ENCODE measurements around the gene DOC2A. TPM values are rescaled to one million over a fixed set of nuclear protein-coding genes. Genes with fewer than 3 reads are reported as not detected.

DOC2A gene
- polyA plus RNA-seq, 10 donors: 0.48 to 1.8 (median 0.92) TPM

DNA sequence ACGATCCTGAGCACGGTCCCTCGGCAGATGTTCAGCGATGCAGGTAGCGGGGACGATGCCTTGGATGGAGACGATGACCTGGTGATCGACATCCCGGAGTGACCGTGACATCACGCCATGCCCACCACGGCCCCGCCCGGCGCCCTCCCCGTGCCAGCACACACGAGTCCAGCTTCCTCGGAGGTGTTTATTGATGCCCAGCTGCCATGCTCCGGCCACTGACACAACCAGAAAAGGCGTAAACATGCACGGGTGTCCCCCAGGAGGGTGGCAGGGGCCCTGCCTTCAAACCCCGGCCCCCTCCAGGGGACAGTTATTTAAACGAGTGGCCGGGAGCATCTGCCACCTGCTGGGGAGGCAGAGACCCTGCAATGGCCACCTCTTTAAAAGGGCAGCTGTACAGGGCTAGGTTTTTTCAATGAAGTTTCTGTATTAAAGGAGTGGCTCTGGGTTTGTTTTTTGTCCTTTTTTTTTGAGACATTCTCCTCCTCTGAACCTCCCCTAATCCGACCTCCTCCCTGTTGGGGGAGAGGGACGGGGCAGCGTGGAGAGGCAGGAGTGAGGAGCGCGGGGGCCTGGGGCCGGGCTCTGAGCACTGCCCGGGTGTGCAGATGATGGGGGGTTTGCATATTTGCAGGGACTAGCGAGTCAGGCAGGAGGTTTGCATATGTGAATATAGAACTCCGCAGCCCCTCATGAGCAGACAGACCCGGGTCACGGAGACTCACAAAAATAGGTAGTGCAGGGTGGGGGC, 5.3 kb downstream of the DOC2A start:
- DNase-seq: peak in 2 of 3 donors; percentile 24 to 52

DNA sequence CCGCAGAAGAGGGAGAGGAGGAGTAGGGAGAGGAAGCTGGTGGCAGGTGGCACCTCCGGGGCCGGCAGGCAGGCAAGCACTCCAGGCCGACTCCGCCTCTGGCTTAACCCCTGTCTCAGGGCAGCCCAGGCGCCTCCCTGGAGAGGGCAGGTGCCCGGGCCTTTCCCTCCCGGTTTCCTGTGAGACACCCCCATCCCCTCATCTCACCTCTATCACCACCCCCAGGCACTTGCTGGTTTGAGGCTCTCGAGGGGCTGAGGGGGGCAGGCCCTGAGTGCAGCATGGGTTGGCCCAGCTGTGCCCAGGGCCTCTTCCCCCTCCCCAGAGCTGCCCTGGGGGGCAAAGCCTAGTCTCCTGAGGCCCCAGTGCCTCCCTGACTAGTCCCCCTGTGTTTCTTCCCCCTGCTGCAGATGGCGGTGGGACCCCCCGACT, 6.0 kb downstream of the DOC2A start:
- no peak for DNase-seq

DNA sequence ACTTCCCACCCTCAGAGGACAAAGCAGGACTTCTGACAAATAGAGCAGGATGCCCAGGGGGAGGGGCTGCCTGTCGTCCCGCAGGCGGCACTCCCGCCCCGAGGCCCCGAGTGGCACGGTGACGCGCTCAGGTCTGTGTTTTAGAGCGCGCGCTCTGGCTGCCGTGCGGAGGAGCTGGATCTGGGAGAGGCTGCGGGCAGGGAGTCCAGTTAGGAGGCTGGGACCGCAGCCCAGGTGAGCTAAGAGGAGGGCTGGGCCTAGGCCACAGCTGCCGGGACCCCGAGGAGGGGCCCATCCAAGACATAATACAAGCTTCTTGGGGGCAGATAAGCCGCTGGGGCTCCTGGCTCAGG, 6.4 kb downstream of the DOC2A start:
- no peak for DNase-seq

DNA sequence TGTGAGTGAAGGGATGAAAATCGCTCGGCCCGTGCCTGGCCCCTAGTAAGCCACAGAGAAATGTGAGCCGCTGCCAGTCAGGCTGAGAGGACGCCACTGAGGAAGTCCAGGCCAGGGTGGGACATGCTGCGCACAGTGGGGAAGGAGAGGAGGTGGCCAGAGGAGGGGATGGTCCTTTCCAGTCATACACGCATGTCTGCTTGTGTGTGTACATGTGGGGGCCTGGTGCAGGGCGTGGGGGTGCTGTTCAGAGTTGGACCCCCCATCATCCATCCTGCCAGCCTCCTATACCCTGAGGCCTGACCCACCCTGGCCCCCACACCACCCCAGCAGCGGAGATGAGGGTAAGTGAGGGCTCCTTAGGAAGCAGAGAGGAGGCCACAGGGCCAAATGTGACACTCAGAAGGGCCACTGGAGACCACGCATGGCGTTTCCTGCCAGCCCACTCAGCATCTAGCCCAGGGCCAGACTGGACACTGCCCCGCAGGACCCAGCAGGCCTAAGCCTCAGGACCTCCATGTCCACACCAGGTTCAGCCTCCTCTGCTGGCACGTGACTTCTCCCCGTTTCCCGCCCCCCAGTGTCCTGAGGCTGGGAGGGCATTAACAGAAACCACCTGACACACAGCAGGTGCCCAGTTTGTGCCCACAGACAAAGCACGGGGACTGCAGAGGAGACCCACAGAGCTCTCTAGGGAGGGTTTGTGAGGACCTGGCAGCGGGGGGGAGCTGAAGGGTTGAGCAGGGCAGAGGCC, 7.0 kb downstream of the DOC2A start:
- DNase-seq: no peak

DNA sequence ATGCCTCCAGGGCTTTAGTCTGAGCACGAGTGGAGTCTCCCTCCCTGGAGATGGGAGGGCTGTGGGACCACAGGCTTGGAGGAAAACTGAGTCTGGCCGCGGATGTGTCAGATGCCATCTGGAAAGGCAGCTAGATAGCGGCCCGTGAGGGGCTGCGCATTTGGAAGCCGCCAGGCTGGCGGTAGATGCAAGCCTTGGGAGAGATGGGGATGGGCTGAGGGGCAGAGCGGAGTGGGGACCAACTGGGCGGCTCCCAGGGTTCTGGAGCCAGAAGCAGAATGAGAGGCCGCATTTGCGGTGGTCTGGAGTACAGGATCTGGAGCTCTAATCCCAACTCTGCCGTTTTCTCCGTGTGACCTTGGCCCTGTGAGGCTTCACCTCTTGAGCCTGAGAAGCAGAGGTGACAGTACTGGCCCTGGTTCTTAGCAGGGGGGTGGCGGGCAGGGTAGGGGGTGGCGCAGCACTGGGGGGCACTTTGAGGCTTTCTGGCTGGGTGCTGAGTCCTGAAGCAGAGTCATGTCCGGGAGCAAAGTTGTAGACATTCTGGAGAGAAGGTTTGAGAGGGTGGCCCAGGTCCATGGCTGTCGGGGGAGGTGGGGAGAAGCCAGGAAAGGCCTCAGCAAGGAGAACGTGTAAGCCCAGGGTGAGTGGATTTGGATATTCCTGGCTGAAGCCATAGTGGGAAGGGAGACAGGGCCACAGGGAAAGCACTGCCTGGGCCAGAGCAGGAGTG, 8.0 kb downstream of the DOC2A start:
- DNase-seq: no peak

DNA sequence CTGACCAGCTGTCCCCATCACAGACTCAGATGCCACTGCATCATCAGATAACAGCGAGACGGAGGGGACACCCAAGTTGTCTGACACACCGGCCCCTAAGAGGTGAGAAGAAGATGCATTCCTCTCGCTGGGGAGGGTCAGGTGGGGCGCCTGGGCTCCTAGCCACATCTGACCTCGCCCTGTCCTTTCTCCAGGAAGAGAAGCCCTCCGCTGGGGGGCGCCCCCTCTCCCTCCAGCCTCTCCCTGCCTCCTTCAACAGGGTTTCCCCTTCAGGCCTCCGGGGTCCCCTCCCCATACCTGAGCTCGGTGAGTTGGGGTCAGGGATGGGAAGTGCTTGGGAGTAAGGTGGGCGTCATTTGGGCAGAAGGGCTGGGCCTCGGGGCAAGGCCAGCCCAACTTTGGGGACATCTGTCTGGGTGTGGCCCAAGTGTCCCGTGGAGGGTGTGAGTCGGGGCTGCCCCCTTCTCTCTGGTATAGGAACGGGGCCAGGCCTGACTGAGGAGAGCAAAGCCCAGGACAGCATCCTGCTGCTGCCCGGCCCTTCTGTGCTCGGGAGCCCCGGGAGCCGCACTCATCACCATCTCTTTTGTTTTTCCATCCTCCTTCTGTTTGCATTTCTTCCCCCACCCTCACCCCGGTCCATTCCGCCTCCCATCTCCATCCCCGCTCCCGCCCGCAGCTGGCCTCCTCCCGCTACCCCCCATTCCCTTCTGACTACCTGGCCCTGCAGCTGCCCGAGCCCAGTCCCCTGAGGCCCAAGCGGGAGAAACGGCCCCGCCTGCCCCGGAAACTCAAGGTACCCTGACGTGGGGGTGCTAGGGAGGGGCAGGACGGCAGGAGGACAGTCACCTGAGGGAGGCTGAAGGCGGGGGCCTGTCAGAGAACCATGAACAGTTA, 9.8 kb downstream of the DOC2A start:
- DNase-seq: no peak

DNA sequence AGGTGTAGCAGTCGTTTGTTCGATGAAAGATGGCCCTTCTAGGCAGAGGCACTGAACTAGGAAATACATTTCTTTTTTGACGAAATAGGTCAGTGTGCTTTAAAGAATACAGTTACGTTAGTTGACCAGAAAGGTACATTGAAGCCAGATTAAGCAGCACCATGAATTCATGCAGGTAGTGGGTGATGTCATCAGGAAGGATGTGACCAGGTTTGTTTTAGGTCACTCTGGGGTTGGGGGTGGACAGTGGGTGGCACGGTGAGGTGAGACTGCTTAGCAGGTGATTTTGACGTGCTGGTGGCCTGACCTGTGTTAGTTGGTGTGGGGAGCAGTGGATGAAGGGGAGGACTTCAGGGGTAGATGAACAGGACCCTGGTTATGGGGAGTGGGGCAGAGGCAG, 11.2 kb downstream of the DOC2A start:
- no peak for DNase-seq

DNA sequence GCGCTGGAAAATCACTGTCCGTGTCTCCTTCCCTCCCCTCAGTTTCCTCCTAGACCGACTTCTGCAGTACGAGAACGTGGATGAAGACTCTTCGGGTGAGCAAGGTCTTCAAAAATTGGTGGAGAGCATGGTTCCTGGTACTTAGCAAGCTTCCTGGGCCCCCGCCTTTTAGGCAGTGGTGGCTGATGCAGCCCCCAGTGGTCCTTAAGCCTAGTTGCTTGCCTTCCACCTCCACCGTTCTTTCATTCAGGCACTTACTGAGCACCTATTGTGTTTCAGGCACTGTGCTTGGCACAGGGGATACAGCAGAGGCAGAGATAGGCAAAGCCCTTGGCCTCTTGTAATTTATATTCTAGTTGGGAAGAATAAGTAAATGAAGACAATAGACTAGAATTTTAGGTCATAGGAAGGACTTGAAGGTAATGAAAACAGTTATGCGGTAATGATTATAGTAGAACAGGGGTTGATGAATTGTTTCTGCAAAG, 14.0 kb downstream of the DOC2A start:
- no peak for DNase-seq

DNA sequence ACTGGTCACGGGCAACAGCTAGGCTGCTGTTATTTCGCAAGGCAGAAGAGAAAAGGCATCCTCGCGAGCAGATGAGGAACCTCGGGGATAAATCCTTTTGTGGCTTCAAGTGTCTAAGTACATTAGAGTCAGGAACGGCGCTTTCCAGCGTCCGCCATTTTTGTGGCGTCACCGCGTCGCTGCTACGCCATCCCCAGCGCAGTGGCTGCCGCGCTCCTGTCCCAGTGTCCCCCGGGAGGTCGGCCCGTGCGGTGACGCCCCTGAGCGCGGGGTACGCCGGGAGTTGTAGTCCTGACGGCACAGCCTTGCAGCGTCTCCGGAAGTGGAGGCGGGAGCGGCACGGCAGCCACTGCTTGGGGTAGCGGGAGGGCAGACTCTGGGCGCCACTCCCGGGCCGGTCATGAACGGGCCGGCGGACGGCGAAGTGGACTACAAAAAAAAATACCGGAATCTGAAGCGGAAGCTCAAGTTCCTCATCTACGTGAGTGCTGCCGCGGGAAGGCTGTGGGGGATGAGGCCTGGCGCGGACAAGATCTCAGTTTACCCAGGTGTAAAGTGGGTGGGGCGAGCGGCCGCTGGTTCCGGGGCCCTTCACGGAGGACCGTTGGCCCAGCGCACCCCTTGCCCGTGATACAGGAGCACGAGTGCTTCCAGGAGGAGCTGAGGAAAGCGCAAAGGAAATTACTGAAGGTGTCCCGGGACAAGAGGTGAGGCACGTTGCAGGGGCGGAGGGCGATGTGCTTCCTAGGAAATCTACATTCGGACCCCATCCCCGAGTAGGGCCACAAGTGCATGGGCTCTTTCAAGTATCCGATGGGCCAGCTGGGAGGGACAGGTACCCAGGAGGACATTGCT, 14.7 kb downstream of the DOC2A start, which contains the start of gene INO80E:
Gene INO80E, plus strand, starts transcription at position 331 of the 855 bp plus-strand sequence. Its CDS starts 70 bp downstream, at position 401.
- DNase-seq: peak; percentile 96 to 99 (median 97)

DNA sequence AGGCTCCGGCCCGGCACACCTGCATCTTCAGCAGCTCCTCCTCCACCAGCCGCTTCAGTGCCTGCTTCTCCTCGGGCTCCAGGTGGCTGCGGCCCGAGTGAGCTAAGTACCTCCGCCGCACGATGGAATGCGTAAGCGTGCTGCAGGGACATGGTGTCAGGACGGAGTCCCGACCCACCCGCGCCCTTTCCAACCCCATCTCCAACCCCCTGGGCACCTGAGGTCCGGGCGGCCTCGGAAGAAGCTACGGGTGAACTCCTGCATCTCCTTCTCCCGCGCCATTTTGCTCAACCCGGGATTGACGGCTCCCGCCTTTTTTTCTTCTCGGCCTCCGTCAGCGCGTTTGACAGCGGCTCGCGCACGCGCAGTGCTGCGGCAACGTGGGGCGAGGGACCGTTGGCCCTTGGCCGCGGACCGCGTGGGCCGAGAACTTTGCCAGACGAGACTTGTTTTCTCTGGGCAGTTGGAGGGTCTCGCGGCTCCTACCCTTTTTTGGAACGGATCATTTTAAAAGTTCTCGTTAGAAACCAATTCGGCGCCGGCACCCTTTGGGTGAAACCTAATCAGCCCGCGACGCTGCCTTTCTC, 15.4 kb downstream of the DOC2A start, which contains the start of gene HIRIP3:
Gene HIRIP3, minus strand, starts transcription at position 294 of the 587 bp plus-strand sequence. Its CDS starts 12 bp downstream, at position 282.
- peak in 2 of 3 donors; percentile 79 to 91 for DNase-seq

DNA sequence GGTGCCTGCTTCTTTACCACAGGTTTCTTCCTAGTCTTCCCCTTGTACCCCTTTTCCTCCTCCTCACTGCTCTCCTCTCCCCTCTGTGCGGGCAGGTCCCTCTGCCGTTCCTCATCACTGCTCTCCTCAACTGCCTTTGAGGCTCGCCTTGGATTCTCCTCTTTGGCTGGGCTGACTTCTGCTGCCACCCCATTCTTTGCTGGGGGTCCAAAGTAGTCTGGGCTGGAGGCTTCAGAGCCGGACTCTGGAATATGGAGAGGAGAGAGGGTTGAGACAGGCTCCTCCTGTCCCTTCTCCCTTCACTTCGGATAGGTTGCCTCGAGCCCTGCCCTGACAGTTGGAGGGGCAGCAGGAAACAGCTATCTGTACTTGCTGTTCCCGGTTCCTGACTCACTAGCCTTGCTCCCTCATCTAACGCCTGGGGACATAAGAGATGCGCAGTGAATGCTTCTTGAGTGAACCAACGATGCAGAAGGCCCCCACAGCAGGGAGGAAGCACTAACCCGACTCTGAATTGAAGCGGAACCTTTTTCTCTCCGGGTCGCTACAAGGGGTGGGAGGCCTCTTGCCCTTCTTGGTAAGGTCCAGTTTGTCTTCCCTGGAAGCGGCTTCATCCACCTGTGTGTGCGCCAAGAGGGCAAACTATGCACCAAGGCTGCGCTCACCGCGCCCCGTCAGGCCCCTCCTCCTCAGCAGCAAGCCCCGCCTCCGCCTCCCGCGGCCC, 16.1 kb downstream of the DOC2A start:
- DNase-seq: peak in 2 of 3 donors; percentile 40 to 43

DNA sequence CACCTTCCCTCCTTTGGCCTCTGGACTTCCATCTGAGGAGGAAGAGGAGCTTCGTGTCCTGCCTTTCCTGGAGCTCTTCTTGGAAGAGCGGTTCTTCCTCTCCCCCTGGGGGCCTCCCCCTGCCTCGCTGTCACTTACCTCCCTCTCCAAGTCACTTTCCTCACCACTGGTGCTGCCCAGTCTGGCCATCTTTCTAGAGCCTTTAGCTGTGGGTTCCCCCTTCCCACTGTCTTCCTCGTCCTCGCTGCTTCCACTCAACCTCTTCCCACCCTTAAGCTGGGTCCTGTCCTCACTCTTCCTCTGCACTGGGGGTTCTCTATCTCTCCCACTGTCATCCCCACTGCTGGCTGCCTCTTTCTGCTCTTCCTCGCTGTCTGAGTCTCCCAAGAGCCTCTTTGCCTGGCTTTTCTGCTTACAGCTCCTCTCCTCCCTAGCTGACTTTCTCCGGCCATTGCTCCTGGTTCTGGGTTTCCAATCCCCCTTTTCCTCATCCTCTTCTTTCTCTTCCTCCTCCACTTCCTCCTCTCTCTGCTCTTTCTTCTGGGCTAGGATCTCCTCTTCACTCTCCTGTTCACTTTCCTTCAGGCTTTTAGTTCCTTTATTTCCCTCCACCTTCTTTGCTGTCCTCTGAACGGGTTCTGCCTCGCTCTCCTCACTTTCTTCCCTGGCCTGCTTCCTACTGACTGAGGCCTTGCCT, 16.8 kb downstream of the DOC2A start:
- no peak for DNase-seq

DNA sequence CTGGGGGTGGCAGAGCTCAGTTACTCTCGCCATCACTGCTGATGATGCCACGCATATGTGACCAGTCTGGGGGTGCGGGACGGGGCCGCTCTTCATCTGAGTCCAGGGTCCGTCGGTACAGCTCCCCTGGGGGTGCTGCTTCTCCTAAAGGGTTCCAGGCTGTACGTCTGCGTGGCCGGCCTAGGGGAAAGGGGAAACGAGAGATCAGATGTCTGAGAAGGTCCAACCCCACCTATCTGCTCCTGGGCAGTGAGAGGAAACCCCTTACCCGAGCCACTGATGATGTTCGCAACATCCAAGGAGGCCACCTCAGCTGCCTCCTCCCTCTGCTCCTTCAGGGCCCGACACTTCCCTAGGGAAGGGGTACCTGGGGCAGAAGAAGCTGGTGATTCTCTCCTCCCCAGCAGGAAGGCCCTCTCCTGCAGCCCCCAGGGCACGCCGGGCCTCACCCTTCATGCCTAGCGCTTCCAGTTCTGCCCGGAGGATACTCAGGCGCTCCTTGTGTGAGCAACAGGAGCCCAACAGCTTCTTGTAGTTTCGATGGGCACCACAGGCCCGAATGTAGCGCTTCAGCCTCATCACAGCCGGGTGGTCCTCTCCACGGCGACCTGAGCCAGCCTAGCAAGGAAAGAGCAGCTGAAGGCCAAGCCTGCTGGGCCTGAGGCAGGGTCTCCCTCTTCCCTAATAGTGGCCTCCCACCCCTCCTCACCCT, 17.5 kb downstream of the DOC2A start:
- DNase-seq: no peak

DNA sequence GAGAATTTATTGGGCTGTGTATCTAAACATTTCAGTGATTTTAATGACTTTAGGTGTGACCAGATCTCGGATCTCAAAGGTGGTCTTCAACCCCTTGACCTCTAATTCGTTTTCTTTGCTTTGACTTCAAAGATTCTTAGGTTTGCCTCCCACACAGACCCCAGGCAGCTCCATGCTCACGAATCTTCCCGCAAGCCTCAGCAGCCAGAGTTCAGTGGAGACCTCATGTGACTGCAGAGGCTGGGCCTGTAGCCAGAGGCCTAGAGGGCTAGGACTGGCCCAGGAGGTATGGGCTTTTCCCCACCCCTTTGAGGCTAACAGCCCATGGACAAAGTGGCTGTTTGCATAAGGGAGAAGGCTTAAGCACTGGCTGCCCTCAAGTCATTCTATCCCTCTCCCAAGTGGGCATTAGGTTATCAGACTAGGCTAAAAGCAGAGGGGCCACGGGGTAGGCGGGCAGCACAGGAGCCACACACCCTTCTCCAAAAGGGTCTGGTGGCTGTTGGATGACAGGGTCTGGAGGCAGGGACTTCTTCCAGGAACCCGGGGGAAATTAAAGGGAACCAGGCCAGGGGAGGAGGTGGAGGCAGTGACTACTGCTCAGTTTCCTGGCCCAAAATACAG, 18.4 kb downstream of the DOC2A start:
- DNase-seq: no peak

DNA sequence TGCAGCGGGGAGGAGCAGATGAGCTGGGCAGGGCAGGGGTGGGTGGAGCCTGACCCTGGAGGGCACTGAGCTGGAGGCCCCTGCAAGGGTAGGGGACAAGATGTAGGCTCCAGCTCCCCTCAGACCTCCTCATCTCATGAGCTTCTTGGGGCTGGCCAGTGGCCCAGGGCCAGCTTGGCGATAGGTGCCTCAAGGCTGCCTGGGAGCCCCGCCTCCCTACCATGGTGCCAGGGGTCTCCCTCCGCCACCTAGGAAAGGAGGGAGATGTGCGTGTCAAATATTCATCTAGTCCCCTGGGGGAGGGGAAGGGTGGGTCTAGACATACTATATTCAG, 19.3 kb downstream of the DOC2A start:
- DNase-seq: no peak

DNA sequence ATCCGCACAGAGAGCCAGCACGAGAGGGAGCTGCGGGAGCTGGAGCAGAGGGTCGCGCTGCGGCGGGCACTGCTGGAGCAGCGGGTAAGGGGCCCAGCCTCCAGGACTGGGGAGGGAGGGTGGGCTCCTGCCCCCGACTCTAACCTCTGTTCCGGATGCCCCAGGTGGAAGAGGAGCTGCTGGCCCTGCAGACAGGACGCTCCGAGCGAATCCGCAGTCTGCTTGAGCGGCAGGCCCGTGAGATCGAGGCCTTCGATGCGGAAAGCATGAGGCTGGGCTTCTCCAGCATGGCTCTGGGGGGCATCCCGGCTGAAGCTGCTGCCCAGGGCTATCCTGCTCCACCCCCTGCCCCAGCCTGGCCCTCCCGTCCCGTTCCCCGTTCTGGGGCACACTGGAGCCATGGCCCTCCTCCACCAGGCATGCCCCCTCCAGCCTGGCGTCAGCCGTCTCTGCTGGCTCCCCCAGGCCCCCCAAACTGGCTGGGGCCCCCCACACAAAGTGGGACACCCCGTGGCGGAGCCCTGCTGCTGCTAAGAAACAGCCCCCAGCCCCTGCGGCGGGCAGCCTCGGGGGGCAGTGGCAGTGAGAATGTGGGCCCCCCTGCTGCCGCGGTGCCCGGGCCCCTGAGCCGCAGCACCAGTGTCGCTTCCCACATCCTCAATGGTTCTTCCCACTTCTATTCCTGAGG, 19.8 kb downstream of the DOC2A start:
- DNase-seq: no peak

DNA sequence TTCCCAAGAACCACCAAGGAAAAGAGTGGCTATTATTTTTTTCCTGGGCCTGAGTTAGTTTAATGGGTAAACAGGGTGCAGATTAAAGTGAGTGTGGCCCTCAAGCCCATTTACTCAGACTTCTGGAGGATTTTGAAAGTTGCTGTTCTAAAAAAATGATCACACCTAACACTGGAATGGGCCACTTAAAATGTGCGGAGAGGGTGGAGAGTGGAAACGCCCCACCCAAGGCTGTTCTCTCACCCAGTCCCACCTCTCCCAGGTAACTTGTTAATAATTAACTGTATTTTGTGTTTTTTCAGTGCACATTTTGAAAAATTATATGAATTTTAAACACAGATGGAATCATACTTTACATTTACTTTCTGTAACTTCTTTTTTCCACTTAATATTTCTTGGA, 20.8 kb downstream of the DOC2A start:
- no peak for DNase-seq
